AG04449 (cell line): Measurements from ENCODE around the gene ZNF275.

ENCODE experiments used
- CTCF ChIA-PET: fragments of 350-600 bp; formaldehyde crosslinking; extraction: SDS; loops from one replicate; lab custom pipeline; 2021; ENCODE audit warnings: antibody characterized with exemption; lab: Yijun Ruan, JAX
- POLR2A ChIA-PET: fragments of 400-600, 350-600 bp; formaldehyde crosslinking; extraction: SDS; loops from one replicate; lab custom pipeline; 2020; ENCODE audit warnings: antibody characterized with exemption, inconsistent platforms; lab: Yijun Ruan, JAX
- DNase-seq: peaks from one replicate; pipeline ENCODE4 v3.0.0-alpha.2; 2010; ENCODE audit warnings: low read depth, low spot score
- H3K4me3 ChIP-seq: 2 replicates; pipeline ENCODE4 v1.5.1; 2011; ENCODE audit warnings: low read depth, mild to moderate bottlenecking, control low read depth, low read length
- CTCF ChIP-seq: IDR thresholded peaks from one replicate; pipeline ENCODE4 v1.5.1; 2011; ENCODE audit warnings: mild to moderate bottlenecking, moderate library complexity, low read length, control low read depth, inconsistent platforms; ENCODE audit not compliant: insufficient read depth; ENCODE audit errors: missing control alignments

ZNF275 gene

GRCh38 chrX:153351981-153352380, 18.0 kb downstream of the ZNF275 start:
- POLR2A ChIA-PET, result no interaction called here
- CTCF ChIA-PET, result no interaction called here
- no peak overlapping the region for H3K4me3 ChIP-seq
- TF ChIP-seq CTCF, result no peak
- no peak for DNase-seq

GRCh38 chrX:153352858-153353257, 18.9 kb downstream of the ZNF275 start:
- H3K4me3 ChIP-seq, result no peak overlapping the region
- TF ChIP-seq CTCF, result no peak
- no peak for DNase-seq
- CTCF ChIA-PET, result no interaction called here
- POLR2A ChIA-PET, result no interaction called here

- DNase-seq, result no peak
Measured at GRCh38 chrX:153353416-153353815, 19.5 kb downstream of the ZNF275 start.

GRCh38 chrX:153357877-153358276, 23.9 kb downstream of the ZNF275 start:
- TF ChIP-seq CTCF, result no peak
- POLR2A ChIA-PET, result no interaction called here
- CTCF ChIA-PET, result no interaction called here
- H3K4me3 ChIP-seq, result no peak overlapping the region
- no peak for DNase-seq

More at GRCh38 chrX:153353416-153353815, 19.5 kb downstream of the ZNF275 start:
- TF ChIP-seq CTCF, result no peak
- ChIA-PET CTCF (interaction anchor here (0.8 kb wide), 1 partner anchor 19 kb away, joined by 3 read pairs; no protein-coding TSS in a partner anchor), POLR2A (no interaction called here)
- no peak overlapping the region for H3K4me3 ChIP-seq

GRCh38 chrX:153361781-153362397, 27.9 kb downstream of the ZNF275 start:
- no peak for TF ChIP-seq CTCF
- ChIA-PET CTCF (no interaction called here), POLR2A (no interaction called here)
- no peak for DNase-seq
- no peak overlapping the region for H3K4me3 ChIP-seq

- CTCF ChIA-PET, result no interaction called here
- POLR2A ChIA-PET, result no interaction called here
Measured at GRCh38 chrX:153365670-153366069, 31.7 kb downstream of the ZNF275 start.

More at GRCh38 chrX:153365670-153366069, 31.7 kb downstream of the ZNF275 start:
- TF ChIP-seq CTCF, result no peak
- DNase-seq, result no peak
- no peak overlapping the region for H3K4me3 ChIP-seq
